ENCODE data around the gene SAFB.

The SAFB gene

DNA sequence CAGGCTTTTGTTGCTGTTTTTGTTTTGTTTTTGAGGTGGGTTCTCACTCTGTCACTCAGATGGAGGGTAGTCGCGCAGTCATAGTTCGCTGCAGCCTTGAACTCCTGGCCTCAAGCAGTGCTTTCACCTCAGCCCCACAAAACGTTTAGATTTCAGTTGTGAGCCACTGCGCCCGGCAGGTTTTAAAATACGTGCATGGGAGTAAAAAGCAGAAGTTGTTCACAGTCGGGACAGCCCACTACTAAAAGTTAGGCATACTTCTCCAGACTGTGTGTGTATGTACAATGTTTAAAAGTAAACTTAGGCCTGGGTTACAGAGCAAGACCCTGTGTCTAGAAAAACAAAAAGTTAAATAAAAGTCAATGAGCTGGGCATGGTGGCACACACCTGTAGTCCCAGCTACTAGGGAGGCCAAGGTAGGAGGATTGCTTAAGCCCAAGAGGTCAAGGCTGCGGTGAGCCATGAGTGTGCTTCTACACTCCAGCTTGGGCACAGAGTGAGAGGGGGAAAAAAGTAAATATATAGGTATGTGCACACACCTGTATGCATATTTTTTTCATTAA lies 6.1 kb downstream of the SAFB start:
- DNase-seq, result no peak

DNA sequence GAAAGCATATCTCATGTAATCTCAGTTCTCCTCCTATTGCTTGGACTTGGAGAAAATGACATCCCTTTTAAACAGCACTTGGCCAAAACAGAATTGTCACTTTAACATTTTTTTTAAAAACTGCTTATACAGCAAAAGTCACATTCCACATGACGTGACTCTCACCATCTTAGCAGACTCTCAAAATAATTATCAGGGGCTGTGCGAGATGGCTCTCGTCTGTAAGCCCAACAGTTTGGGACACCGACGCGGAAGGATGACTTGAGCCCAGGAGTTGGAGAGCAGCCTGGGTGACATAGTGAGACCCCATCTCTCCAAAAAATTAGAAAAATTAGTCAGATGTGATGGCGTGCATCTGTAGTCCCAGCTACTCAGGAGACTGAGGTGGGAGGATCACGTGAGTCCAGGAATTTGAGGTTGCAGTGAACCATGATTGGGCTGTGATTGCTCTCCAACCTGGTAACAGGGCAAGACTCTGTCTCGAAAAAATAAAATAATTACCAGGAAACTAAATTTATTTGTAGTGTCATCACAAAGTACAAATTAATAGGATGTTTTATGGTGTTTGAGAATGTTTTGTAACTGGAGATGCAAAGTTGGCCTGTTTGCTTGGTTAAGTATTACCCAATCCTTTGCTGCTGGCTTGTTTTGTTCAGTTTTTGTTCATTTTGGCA lies 8.8 kb downstream of the SAFB start:
- DNase-seq, result no peak

DNA sequence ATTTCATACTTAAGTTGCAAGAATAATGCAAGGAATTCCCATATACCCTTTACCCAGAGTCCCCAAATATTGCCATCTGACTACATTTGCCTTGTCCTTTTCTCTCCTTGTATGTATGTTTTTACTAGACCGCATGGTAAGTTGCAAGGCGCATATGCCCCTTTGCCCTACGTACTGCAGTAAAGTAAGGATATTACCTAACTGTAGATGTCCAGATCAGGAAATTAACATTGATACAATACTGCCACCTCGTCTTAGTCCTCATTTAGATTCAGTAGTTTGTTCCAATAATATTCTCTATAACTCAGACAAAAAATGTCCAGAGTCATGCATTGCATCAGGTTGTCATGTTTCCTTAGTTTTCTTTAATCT lies 9.3 kb downstream of the SAFB start:
- no peak for DNase-seq

DNA sequence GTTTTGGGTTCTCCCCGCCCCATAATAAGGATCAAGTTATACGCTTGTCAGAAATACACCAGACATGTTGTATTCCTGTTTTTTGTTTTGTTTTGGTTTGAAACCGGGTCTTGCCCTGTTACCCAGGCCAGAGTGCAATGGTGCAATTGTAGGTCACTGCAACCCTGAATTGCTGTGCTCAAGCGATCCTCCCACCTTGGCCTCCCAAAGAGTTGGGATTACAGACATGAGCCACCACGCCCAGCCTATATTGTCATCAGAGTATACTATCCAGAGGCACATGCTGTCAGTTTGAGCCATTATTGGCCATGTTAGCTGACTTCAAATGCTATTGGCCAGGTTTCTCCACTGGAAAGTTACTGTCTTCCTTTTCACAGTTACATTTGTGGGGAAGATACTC lies 9.8 kb downstream of the SAFB start:
- DNase-seq, result no peak

DNA sequence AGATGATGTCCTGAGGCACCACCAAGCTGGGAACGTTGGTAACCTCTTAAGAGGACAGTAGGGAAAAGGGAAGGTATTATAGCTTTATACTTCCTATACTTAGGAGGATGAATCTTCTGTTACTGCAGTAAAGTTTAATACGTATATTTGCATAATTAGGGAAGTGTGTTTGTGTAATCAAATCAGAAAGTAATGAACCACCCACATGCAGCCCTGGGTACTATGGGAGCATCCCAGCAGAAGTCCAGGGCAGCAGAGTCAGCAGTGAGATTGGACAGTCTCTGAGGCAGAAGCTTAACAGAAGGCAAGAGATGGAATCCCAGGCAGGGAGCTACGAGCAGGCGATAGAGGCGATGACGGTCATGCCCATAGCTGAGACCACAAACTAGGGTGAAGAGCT lies 12.5 kb downstream of the SAFB start:
- DNase-seq, result no peak

DNA sequence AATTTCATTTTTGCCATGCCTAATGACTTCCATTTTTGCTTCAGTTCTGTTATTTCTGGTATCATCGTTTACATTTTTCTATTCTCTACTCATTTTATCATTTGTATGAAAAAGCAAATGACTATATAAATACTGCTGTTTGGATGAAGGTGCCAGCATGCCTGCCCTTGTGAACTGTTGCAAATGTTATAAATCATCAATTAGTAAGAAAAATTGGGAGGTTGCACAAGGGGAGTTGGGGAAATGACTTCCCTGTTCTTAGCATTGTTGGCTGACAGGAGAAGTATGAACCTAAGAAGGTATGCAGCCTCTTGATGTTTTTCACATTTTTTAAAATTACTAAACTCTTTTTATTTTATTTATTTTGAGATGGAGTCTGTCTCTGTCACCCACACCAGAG lies 15.1 kb downstream of the SAFB start:
- no peak for DNase-seq

DNA sequence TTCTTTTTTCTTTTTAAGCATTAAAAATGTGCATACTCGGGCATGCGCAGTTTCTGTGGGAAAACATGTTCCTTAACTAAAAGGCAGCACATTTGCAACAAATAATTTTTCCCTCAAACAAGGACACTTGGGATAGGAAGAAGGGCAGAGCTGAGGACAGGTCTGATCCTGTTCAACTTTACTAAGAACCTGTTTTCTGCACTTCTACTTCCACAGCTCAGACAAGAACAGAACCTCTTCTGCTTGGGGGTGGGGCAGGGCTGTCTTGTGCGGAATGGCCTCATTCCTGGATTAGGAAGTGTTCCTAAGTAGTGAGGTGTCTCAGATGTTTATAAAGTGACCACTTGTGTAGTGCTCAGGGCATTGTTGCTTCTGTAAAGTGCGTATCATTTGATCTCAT lies 18.3 kb downstream of the SAFB start:
- DNase-seq, result no peak

DNA sequence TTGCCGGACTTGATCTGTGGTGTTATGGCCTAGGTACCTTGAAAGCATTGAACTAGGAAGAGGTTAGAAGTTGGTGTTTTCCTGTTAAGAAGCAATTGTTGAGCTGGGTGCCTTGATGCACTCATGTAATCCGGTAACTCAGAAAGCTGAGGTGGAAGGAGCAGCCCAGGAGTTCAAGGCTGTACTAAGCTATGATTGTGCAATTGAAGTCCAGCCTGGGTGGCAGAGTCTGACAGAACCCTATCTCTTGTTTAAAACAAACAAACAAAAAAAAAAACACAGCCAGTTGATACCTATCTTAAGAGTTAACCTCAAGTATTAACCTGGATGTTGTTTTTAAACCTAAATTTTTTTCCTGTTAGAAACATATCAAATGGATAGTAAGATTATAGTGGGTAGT lies 19.3 kb downstream of the SAFB start:
- DNase-seq, result no peak

DNA sequence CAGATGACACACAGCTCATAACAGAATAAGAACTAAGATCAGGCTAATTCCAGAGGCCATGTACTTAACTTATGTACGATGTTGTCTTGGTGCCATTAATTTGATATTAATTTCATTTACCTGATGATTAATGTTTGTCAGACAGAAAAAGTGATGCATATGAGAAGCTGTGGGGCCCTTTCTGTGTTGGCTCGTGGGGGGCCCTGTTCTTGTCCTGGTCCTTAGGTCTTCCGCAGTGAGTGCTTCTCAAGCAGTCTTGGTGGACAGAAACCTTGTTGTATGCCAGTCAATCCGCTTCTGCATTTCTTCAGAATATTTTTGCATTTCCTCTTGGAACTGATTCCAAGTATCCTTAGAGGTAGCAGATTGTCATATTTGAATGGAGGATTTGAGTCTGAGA lies 20.2 kb downstream of the SAFB start:
- DNase-seq, result no peak

DNA sequence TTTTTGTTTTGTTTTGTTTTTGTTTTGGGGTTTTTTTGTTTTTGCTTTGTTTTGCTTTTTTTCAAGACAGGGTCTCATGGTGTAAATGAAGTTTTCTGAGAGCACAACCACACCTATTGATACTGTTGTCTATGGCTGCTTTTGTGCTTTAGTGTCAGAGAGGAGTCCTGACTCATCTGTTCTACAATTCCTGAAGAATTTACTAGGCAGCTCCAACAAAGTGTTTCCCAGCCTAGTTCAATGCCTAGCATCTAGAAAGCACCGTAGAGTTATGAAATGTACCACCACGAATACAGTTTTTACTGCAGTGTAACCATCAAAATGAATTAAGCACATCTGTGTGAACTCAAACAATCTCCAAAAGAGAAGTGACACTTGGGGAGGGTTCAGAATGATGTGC lies 21.2 kb downstream of the SAFB start:
- DNase-seq, result no peak

DNA sequence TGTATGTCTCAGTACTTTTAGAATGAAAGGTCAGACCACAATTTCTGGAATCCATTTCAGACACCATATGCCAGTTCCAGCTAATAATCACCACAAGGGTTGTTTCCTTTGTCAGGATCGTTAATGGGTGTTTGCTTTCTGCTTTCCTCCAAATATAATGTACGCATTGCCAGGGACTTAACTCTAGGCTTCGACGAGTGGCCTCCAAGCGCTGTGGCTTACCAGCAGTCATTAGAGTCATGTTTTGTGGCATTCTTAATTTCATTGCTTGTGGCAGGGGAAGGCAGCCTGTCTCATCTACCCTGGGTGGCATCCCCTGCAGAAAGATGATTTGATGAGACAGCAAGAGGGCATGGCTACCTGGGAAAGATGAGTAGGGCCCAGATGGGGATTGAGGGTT lies 22.5 kb downstream of the SAFB start:
- DNase-seq, result no peak

DNA sequence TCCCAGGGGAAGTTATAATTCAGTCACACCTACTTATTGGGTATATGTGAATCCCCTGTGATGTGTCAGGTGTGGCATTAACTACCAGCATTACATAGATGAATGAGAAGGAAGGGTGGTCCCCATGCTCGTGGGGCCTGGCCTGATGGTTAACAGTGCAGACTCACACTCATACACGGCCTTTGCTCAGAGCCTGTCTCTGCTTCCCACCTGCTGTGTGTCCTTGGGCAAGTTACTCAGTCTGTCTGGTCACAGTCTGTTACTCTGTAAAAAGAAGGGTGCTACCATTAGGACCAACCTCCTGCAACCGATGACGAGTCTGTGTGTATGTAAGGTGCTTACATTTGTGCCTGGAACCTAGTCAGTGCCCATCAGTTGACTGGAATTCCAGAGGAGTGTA lies 23.8 kb downstream of the SAFB start:
- no peak for DNase-seq

DNA sequence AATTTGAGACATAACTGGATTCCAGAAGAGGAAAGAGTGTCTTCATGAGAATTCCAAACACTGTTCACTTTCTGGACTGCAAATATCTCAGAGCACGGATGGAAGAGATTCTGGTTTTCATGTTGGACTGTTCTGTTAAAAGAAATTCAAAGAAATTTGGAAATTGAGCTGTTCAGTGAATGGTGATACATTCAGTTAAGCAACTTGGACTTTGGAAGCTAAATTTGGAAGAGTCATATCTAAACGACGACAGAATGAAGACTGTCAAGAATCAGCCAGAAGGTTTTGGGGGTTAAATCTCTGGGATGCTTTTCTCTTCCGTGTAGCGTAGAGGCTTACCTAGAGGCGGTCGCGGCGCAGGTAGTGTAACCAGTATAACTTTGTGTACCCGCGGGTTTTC lies 25.6 kb downstream of the SAFB start:
- DNase-seq, result no peak

DNA sequence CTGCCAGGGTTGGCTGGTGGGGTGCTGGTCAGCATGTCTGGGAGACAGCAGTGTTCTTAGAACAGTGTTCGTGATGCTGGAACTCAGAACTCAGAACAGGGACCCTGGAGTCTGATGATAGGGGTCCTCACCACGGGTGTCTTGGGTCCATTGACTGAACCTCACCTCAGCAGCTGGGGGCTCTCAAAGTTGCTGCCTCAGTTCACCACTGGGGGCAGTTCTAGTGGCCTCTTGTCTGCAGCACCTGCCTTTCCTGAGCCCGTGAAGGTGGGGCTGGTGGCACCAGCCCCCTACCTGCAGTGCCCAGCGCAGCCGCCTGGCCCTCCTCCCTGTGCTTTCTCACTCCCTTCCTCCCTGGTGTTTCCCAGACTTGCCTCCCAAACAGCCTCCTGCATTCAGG lies 28.5 kb downstream of the SAFB start:
- DNase-seq, result no peak

DNA sequence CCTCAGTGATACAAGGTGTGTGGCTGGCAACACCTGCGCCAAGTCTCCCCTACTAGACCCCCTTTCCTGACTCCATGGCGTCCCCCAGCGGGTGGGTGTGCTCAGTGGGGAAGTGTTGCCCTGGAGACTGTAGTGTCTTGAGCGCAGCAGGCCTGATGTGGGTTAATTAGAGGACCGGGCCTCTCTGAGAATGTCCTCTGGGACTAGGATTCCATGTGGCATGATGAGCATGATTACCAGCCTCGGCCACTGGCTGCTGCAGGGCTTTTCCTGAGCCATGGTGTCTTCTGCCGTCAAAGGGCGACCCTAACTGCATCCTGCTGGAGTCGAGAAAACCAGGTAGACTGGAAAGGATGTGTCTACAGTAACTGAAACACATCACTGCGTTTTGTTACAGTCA lies 29.4 kb downstream of the SAFB start:
- no peak for DNase-seq

DNA sequence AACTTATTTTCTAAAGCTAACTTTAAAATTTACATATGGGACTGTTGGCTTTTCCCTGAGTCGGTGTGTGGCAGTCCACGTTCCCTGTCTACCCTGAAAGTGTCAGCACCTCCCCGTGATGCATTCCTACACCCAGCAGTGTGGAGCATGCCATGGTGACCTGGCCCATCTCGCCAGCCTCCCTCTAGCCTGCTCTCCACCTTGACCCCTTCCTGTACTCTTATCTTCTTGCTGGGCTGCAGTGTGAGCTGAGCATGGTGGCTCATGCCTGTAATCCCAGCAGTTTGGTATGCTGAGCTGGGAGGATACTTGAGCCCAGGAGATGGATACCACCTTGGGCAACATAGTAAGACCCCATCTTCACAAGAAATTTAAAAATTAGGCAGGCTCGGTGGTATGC lies 32.0 kb downstream of the SAFB start:
- DNase-seq, result no peak

DNA sequence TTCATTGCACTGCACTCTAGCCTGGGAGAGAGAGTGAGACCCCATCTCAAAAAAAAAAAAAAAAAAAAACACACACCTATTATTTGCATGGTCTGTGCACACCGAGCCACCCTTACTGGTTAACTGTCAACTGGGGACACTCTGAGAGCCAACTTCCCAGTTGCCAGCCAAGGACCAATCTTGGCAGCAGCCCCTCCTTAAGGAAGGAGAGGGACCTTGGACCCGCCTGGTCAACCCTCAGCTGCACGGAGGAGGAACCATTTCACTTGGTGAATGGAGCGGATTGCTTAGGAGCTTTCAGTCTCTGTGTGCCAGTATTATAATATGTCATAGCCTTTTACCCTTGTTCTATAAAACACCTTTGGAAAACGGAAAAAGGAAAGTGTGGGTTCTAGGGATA lies 32.5 kb downstream of the SAFB start:
- no peak for DNase-seq

DNA sequence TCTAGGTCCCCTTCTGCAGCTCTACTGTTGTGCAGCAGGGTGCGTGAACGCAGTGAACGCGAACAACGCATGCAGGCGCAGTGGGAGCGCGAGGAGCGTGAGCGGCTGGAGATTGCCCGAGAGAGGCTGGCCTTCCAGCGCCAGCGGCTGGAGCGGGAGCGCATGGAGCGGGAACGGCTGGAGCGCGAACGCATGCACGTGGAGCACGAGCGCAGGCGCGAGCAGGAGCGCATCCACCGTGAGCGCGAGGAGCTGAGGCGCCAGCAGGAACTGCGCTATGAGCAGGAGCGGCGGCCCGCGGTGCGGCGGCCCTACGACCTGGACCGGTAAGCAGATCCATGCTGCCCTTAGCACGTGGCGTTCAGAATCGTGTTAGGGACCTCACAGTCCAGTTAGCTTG lies 38.6 kb downstream of the SAFB start:
- no peak for DNase-seq

DNA sequence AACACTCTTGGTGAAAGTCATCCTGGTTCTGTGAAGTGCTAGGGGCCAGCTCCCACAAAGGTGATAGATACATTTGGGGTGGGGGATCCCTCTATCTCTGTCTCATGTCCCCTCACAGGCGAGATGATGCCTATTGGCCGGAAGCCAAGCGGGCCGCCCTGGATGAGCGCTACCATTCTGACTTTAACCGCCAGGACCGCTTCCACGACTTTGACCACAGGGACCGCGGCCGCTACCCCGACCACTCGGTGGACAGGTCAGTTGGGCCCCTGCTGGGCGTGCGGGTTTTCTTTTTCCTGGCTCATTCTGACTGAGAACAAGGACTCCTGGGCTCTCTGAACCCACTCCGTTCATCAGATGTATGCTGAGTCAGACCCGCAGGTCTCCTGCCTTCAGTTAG lies 41.0 kb downstream of the SAFB start:
- DNase-seq, result no peak

DNA sequence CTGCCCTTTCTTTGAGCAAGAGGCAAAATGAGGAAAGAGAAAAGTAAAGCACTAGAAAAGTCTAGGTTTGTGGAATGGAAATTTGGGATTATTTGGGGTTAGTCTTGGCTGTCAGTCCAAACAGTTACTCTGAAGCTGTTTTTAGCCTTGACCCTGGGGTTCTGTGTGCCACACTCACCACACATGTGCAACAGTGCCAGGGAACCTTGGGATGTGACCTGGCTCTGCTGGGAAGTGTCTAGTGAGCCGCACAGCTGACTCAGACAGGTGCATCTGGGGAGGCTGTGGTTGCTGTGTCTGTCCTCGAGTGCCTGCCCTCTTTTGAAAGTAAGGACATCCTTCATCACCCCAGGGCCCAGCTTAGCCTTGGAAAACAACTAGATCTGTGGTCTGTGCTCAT lies 41.6 kb downstream of the SAFB start:
- DNase-seq, result no peak

DNA sequence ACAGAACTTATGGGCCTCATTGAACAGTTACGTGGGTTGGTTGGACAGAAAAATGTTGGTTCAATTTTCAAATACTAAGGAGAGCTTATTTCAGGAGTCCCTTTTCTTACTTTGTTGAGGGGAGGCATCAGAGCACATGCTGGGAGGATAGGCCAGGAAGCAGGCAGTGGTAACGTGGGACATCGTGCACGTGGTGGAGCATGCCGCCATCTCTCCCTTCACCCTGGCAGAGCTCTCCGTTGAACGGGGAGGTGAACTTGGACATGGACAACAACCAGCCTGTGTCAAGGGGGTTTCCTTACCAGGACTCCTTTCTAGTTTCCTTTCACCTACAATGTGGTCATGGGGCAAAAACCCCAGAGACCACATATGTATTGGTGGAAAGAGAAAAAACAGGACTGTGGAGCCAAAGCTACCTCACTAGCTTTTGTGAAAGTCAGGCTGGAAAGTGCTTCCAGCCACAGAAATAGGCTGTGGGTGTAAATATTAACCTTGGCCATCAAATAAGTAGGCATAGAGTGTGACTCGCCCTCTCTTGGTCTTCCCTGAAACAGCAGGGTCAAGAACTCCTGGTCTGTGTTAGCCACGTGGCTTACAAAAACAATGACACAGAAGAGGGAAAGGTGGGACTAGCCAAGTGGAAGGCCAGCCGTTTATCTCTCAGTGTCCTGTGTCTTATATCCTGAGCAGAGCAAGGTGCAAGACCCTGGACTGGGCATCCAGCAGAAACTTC lies 43.1 kb downstream of the SAFB start:
- no peak for DNase-seq

DNA sequence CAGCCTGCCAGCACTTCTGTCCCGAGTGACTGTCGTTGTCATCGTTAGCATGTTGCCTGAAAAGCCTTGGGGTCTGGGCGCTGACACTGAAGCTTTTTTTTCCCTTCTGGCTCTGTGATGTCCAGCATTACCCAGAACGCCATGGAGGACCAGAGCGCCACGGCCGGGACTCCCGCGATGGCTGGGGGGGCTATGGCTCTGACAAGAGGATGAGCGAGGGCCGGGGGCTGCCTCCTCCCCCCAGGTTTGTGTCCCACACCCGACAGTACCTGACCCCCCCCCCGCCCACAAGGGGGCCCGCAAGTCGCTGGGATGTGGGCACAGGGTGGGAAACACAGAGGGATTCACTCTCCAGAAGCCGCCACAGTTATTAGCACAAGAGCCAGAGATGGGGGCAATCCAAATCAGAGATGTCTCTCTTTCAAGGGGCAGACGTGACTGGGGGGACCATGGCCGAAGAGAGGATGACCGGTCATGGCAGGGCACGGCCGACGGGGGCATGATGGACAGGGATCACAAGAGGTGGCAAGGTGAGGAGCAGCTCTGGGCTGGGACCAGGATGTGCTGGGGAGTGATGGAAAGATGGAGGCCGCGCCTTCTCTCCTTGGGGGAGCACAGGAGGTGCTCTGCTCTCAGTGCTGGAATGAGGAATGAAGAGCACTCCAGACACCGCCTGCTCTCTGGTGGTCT lies 44.2 kb downstream of the SAFB start:
- DNase-seq, result no peak

DNA sequence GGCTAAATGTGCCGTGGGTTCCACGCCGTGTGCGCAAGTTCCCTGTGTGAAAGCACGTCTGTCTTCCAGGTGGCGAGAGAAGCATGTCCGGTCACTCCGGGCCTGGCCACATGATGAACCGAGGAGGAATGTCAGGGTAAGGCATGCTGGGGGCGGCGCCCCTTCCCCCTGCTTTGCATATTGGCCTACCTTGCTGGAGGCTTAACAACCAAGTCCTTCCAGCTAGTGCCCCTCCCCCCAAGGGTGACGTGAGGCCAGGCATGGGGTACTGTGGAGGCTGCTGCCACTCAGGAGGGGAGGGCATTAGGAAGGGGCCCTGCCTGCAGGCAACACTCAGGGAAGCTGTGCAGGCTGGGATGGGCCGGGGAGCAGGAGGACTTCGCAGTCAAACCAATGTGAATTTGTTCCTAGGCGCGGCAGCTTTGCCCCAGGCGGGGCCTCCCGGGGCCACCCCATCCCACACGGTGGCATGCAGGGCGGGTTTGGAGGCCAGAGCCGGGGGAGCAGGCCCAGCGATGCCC lies 44.9 kb downstream of the SAFB start:
- DNase-seq, result no peak

DNA sequence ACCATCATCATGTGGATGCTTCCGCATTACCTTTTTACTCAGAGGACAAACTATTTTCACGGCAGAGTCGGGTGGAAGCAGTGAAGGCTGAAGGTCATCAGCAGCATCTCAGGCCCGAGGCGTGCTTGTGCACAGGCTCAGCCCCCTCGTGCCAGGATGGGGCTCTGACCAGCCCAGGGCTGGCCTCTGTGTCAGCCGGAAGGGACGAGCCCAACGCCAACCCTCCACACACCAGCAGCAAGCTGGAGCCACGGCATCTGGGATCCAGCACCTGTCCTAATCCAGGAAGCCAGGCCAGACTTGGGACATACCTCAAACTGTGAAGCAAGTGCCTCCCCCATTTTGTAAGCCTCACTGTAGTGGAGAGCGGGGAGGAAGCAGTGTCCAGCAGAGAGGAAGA lies 46.3 kb downstream of the SAFB start:
- DNase-seq, result no peak
